CD8-positive, alpha-beta memory T cell (primary cell): Measurements from ENCODE around the gene HEMGN. TPM values are rescaled to one million over a fixed set of nuclear protein-coding genes. Genes with fewer than 3 reads are reported as not detected.

Experiments
- CTCF ChIA-PET: fragments of 350-600 bp; sonication (Branson Sonifier 250); formaldehyde crosslinking; loops from one replicate; lab custom pipeline; 2021; ENCODE audit warnings: antibody characterized with exemption; lab: Charles Lee
- POLR2A ChIA-PET: fragments of 350-600 bp; sonication (Branson Sonifier 250); formaldehyde crosslinking; loops from one replicate; lab custom pipeline; 2021; ENCODE audit warnings: antibody characterized with exemption; lab: Charles Lee
- DNase-seq, 5 donors: peaks; one replicate each; pipeline versions ENCODE4 v3.0.0 to v3.0.0-alpha.2; 2020 to 2022; ENCODE audit warnings: mixed read lengths in 1 of 5
- H3K27ac ChIP-seq: one replicate; pipeline ENCODE4 v1.7.0; 2013; ENCODE audit warnings: low read depth, mild to moderate bottlenecking, low read length, moderate library complexity
- H3K27me3 ChIP-seq: 2 replicates; pipeline ENCODE4 v1.7.0; 2013; ENCODE audit warnings: low read length, mild to moderate bottlenecking; ENCODE audit not compliant: insufficient read depth, poor library complexity, severe bottlenecking
- H3K36me3 ChIP-seq: 2 replicates; pipeline ENCODE4 v1.7.0; 2013; ENCODE audit warnings: mild to moderate bottlenecking, low read length, moderate library complexity; ENCODE audit not compliant: insufficient read depth
- H3K4me1 ChIP-seq: 2 replicates; pipeline ENCODE4 v1.7.0; 2013; ENCODE audit warnings: mild to moderate bottlenecking, low read length, moderate library complexity; ENCODE audit not compliant: insufficient read depth
- H3K4me3 ChIP-seq: 2 replicates; pipeline ENCODE4 v1.7.0; 2013; ENCODE audit warnings: mild to moderate bottlenecking, low read length
- H3K9me3 ChIP-seq: 2 replicates; pipeline ENCODE4 v1.7.0; 2013; ENCODE audit warnings: mild to moderate bottlenecking, low read length
- H3K27ac Mint-ChIP-seq, 8 donors: one replicate each; pipeline ENCODE4 v1.8.0; 2020 to 2021; ENCODE audit warnings: mixed read lengths in 8 of 8, mild to moderate bottlenecking in 6 of 8, inconsistent platforms in 3 of 8, moderate library complexity in 3 of 8
- H3K27me3 Mint-ChIP-seq, 2 donors: one replicate each; pipeline ENCODE4 v1.8.0; 2020 to 2021; ENCODE audit warnings: mixed read lengths in 2 of 2, mild to moderate bottlenecking in 1 of 2, moderate library complexity in 1 of 2
- H3K36me3 Mint-ChIP-seq, 3 donors: one replicate each; pipeline ENCODE4 v1.8.0; 2020 to 2021; ENCODE audit warnings: mixed read lengths in 3 of 3, inconsistent platforms in 1 of 3, mild to moderate bottlenecking in 1 of 3
- H3K4me1 Mint-ChIP-seq, 3 donors: one replicate each; pipeline ENCODE4 v1.8.0; 2020 to 2021; ENCODE audit warnings: mixed read lengths in 3 of 3, inconsistent platforms in 1 of 3, mild to moderate bottlenecking in 1 of 3
- H3K4me3 Mint-ChIP-seq, 7 donors: one replicate each; pipeline ENCODE4 v1.8.0; 2020 to 2021; ENCODE audit warnings: mixed read lengths in 7 of 7, mild to moderate bottlenecking in 6 of 7, moderate library complexity in 4 of 7, inconsistent platforms in 2 of 7
- H3K9me3 Mint-ChIP-seq, 5 donors: one replicate each; pipeline ENCODE4 v1.8.0; 2020 to 2022; ENCODE audit warnings: mixed read lengths in 5 of 5, mild to moderate bottlenecking in 3 of 5, moderate library complexity in 2 of 5, inconsistent platforms in 1 of 5
- polyA plus RNA-seq: library from polyadenylated mRNA; unstranded; fragments of 300-500 nt; fragmentation: Illumina TruSeq; gene quantifications from one replicate; pipeline ENCODE4 v1.2.3, GENCODE V29; 2021
- total RNA-seq, 2 experiments: library from RNA; stranded (reverse); gene quantifications; one replicate each; pipeline ENCODE4 v1.2.3, GENCODE V29; 2021

HEMGN gene
- total and polyA plus RNA-seq, 3 experiments from 2014 or later, result 0.31 to 2.8 (median 0.66) TPM

- H3K36me3 Mint-ChIP-seq, result peaks cover 0 to 2% (median 0%) of the 10 kb centered on the region in 3 donors
- CTCF ChIA-PET, result interaction anchor here (1.4 to 3.1 kb wide), 4 partner anchors 14 to 97 kb away, joined by 3 to 18 read pairs (median 6); partner anchors contain the start of genes ANP32B and TRMO
- H3K9me3 ChIP-seq, result no peaks in the 10 kb centered on the region
- peak overlapping the region; percentile 32 for H3K27ac ChIP-seq
- no peaks in the 10 kb centered on the region for H3K27me3 Mint-ChIP-seq
- no peaks in the 10 kb centered on the region for H3K27me3 ChIP-seq
- H3K4me1 Mint-ChIP-seq, result peaks cover 18 to 27% (median 25%) of the 10 kb centered on the region in 3 donors
- peaks cover 32% of the 10 kb centered on the region for H3K4me1 ChIP-seq
- no peak overlapping the region for H3K4me3 ChIP-seq
- H3K27ac Mint-ChIP-seq, result peak overlapping the region in 2 of 8 donors; percentile 40 to 70
- POLR2A ChIA-PET, result no interaction called here
- no peak overlapping the region for H3K4me3 Mint-ChIP-seq
- H3K36me3 ChIP-seq, result no peaks in the 10 kb centered on the region
- H3K9me3 Mint-ChIP-seq, result no peaks in the 10 kb centered on the region
- DNase-seq, result no peak
These were observed 974 bp downstream of the HEMGN start for GRCh38 chr9:97936998-97937397.

DNA sequence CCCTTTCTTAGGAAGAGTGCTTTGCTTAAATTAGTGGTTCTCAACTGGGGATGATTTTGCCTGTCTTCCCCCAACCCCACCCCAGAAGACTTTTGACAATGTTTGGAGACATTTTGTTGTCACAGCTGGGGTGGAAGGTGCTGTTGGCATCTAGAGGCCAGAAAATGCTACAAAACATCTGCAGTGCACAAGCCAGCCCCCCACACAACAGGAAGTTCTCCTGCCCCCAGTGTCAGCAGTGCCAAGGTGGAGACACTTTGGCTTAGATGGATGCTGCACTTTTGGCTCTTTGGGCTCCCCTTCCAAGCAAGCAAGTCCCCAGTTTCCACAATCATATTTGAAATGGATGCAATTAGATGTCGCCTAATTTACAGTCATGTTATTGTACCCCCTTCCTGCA lies 2.7 kb downstream of the HEMGN start:
- Histone ChIP-seq H3K4me3 (no peak overlapping the region), H3K27me3 (no peaks in the 10 kb centered on the region), H3K36me3 (no peaks in the 10 kb centered on the region), H3K9me3 (no peaks in the 10 kb centered on the region), H3K4me1 (peaks cover 49% of the 10 kb centered on the region), H3K27ac (no peak overlapping the region)
- DNase-seq, result no peak
- Mint-ChIP-seq H3K27ac (no peak overlapping the region), H3K36me3 (no peaks in the 10 kb centered on the region), H3K4me3 (no peak overlapping the region), H3K27me3 (no peaks in the 10 kb centered on the region), H3K4me1 (peaks cover 33 to 45% (median 41%) of the 10 kb centered on the region in 3 donors), H3K9me3 (no peaks in the 10 kb centered on the region)
- CTCF ChIA-PET, result interaction anchor here (0.6 to 3.1 kb wide), 3 partner anchors 12 to 99 kb away, joined by 3 to 18 read pairs (median 7); partner anchors contain the start of gene TRMO
- POLR2A ChIA-PET, result no interaction called here

DNA sequence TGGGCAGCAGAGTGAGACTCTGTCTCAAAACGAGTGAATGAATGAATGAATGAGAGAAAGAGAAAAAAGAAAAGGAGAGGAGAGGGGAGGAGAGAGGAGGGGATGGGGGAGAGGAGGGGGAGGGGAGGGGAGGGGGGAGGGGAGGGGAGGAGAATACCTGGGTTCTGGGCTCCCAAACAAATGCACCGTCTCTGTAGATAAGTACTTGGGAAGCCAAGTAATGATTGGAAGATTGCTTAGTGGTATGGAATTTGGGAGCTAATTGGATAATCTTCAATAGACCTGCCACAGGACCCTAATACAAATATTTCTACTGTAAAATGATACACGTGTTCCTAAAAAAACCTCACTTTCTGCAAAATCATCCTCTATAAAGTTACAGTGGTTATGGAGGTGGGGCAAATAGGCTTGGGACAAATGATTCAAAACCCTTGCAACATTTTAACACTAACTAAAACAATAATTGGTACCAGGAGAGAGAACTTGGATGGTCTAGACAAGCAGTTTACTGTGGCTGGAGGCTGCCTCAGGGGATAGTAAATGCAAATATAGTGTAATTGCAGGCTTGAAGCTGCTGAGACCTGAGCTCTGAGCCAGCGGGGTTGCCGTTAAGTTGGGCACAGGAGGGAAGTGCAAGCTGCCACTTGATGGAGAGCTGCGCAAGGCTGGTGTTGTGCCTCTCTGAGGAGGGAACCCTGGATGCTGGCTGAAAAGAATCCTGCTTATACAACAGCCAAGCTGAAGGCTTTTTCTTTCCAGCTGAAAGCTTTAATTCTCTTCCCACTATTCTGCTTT lies 3.5 kb downstream of the HEMGN start:
- no peaks in the 10 kb centered on the region for H3K36me3 ChIP-seq
- Mint-ChIP-seq H3K4me1 (peaks cover 37 to 52% (median 47%) of the 10 kb centered on the region in 3 donors), H3K4me3 (no peak overlapping the region), H3K27me3 (no peaks in the 10 kb centered on the region), H3K27ac (no peak overlapping the region), H3K36me3 (no peaks in the 10 kb centered on the region), H3K9me3 (no peaks in the 10 kb centered on the region)
- DNase-seq, result no peak
- no peak overlapping the region for H3K4me3 ChIP-seq
- no peaks in the 10 kb centered on the region for H3K27me3 ChIP-seq
- ChIA-PET POLR2A (no interaction called here), CTCF (interaction anchor here (3.1 kb wide), 2 partner anchors 12 to 100 kb away, joined by 7 to 18 read pairs; partner anchors contain the start of gene TRMO)
- H3K27ac ChIP-seq, result peak overlapping the region; percentile 28
- H3K9me3 ChIP-seq, result no peaks in the 10 kb centered on the region
- peaks cover 57% of the 10 kb centered on the region for H3K4me1 ChIP-seq

DNA sequence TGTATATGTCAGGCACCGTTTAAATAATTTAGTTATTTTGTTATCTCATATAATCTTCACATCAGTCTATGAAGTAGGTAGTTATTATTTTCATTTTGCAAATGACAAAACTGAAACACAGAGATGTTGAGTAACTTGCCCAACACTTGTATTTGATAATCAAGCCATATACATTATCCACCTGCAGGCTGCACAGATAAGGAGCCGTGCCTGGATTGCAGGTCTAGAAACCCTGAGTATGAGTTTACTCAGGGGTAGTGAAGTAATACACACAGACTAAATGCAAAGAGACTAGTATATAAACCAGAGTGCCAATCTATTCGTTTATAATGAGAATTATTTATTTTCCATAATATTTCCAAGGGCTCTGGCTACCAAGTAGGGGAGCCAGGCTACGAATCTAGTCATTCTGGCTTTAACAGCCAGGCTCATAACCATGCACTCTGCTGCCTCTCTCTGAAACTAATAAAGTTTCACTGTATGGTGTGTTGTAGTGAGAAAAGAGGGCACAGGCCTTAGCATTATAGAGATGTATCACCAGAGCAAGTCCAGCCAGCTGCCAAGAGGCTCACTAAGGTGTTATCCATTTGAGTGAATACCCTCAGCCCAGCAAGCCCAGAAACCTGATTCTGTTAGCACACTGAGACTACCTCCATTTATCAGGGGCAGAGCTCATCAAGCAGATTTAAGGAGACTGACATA lies 4.5 kb downstream of the HEMGN start:
- Mint-ChIP-seq H3K27ac (peak overlapping the region in 1 of 8 donors; percentile 87), H3K9me3 (no peaks in the 10 kb centered on the region), H3K36me3 (no peaks in the 10 kb centered on the region), H3K4me1 (peaks cover 38 to 52% (median 48%) of the 10 kb centered on the region in 3 donors), H3K4me3 (no peak overlapping the region), H3K27me3 (no peaks in the 10 kb centered on the region)
- no peaks in the 10 kb centered on the region for H3K27me3 ChIP-seq
- H3K9me3 ChIP-seq, result no peaks in the 10 kb centered on the region
- peaks cover 57% of the 10 kb centered on the region for H3K4me1 ChIP-seq
- no peak overlapping the region for H3K27ac ChIP-seq
- ChIA-PET POLR2A (no interaction called here), CTCF (no interaction called here)
- no peak for DNase-seq
- H3K4me3 ChIP-seq, result no peak overlapping the region
- no peaks in the 10 kb centered on the region for H3K36me3 ChIP-seq

- H3K4me3 Mint-ChIP-seq, result peak overlapping the region in 6 of 7 donors; percentile 63 to 79 (median 72)
- Histone ChIP-seq H3K4me1 (peaks cover 44% of the 10 kb centered on the region), H3K36me3 (no peaks in the 10 kb centered on the region), H3K4me3 (no peak overlapping the region), H3K27me3 (no peaks in the 10 kb centered on the region), H3K9me3 (no peaks in the 10 kb centered on the region), H3K27ac (no peak overlapping the region)
- no peaks in the 10 kb centered on the region for H3K27me3 Mint-ChIP-seq
- peak in 1 of 5 donors; percentile 45 for DNase-seq
- no peaks in the 10 kb centered on the region for H3K36me3 Mint-ChIP-seq
- H3K9me3 Mint-ChIP-seq, result no peaks in the 10 kb centered on the region
- H3K27ac Mint-ChIP-seq, result peak overlapping the region; percentile 71 to 96 (median 85)
- CTCF ChIA-PET, result interaction anchor here (1.4 kb wide), 1 partner anchor 9 kb away, joined by 8 read pairs; the partner anchor contains the start of gene TRMO
- POLR2A ChIA-PET, result no interaction called here
- H3K4me1 Mint-ChIP-seq, result peaks cover 25 to 37% (median 32%) of the 10 kb centered on the region in 3 donors
These were observed 7.0 kb downstream of the HEMGN start for GRCh38 chr9:97930972-97931371.

GRCh38 chr9:97928986-97929604 lies 8.9 kb downstream of the HEMGN start:
- H3K9me3 Mint-ChIP-seq, result no peaks in the 10 kb centered on the region

GRCh38 chr9:97925497-97926334 lies 12.3 kb downstream of the HEMGN start:
- Mint-ChIP-seq H3K27me3 (peaks cover 0 to 9% of the 10 kb centered on the region in 2 donors), H3K27ac (no peak overlapping the region), H3K4me1 (peaks cover 36 to 49% (median 41%) of the 10 kb centered on the region in 3 donors), H3K4me3 (no peak overlapping the region), H3K36me3 (peaks cover 3 to 11% (median 4%) of the 10 kb centered on the region in 3 donors), H3K9me3 (peaks cover 0 to 3% (median 0%) of the 10 kb centered on the region in 5 donors)
- Histone ChIP-seq H3K27me3 (no peaks in the 10 kb centered on the region), H3K4me1 (peaks cover 39% of the 10 kb centered on the region), H3K4me3 (no peak overlapping the region), H3K36me3 (no peaks in the 10 kb centered on the region), H3K27ac (no peak overlapping the region), H3K9me3 (no peaks in the 10 kb centered on the region)
- DNase-seq, result no peak
- ChIA-PET CTCF (interaction anchor here (1.0 to 8.0 kb wide), 3 partner anchors 12 to 109 kb away, joined by 3 to 109 read pairs (median 63); partner anchors contain the start of gene HEMGN), POLR2A (interaction anchor here (0.7 to 1.1 kb wide), 3 partner anchors 19 to 90 kb away, joined by 3 to 7 read pairs (median 4); no protein-coding TSS in a partner anchor)

More at GRCh38 chr9:97928986-97929604, 8.9 kb downstream of the HEMGN start:
- H3K27me3 ChIP-seq, result no peaks in the 10 kb centered on the region
- no peak overlapping the region for H3K27ac ChIP-seq
- POLR2A ChIA-PET, result interaction anchor here (0.8 kb wide), 1 partner anchor 55 kb away, joined by 5 read pairs; the partner anchor contains the start of gene ANP32B
- CTCF ChIA-PET, result interaction anchor here (1.0 kb wide), 2 partner anchors 27 to 106 kb away, joined by 3 to 4 read pairs; no protein-coding TSS in a partner anchor
- peak overlapping the region in 1 of 8 donors; percentile 28 for H3K27ac Mint-ChIP-seq
- H3K4me1 Mint-ChIP-seq, result peaks cover 25 to 37% (median 32%) of the 10 kb centered on the region in 3 donors
- peak overlapping the region; percentile 15 for H3K4me3 ChIP-seq
- H3K36me3 Mint-ChIP-seq, result no peaks in the 10 kb centered on the region
- H3K4me3 Mint-ChIP-seq, result no peak overlapping the region
- H3K4me1 ChIP-seq, result peaks cover 40% of the 10 kb centered on the region
- H3K27me3 Mint-ChIP-seq, result no peaks in the 10 kb centered on the region
- H3K9me3 ChIP-seq, result no peaks in the 10 kb centered on the region
- no peak for DNase-seq
- H3K36me3 ChIP-seq, result no peaks in the 10 kb centered on the region
